GM18520 (cell line): Measurements from ENCODE around the gene C9orf153.
A peak's percentile ranks its signal among the peaks of the same experiment; 100 is the strongest.
"Not testable (repeated sequence)": the region's sequence is repeated elsewhere in the genome, so short reads cannot be mapped to it uniquely, and the experiment has no call there.

ENCODE experiments used
- ATAC-seq: cut with Tn5 transposase; IDR thresholded peaks from one replicate; pipeline ENCODE4 v1.9.1; 2021; ENCODE audit not compliant: unreplicated experiment

C9orf153 gene

DNA sequence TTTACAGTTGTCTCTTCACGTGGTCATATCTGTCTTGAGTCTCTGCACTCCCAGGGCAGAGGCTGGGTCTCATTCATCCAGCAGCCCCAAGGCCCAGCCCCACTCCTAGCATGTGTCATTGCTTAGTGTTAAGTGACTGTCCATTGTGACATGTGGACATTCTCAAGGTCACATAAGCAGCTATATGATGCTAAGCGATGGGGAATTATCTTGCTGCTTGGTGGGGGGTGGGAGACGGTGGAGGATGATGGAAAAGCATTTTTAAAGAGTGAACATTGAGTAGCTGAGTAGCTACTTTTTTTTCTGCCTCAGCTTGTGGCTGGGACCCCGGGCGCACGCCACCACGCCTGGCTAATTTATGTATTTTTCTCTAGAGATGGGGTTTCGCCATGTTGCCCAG lies at the start of gene C9orf153:
Gene C9orf153 (minus strand): TSS at position 101 of the 400 bp plus-strand sequence. CDS start 30,054 bp downstream, outside the sequence.
- ATAC-seq = no peak

DNA sequence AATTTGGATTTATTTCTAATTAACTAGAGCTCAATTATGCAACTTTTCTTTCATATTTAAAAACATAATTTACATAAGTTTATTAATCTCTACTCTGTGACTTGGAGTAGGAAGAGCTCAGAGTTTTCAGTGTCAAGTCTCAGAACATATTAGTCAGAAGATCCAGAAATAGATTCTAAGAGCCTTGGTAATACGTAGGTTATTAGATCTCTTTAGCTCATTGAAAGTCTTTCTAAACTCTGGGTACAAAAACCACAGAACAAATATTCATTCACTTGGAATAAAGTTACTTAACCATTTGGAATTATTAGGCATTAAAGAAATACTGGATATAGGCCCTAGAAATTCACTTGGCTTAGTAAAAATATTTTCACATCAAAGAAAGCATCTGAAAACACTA lies 49.2 kb upstream of the C9orf153 start:
- ATAC-seq = no peak

DNA sequence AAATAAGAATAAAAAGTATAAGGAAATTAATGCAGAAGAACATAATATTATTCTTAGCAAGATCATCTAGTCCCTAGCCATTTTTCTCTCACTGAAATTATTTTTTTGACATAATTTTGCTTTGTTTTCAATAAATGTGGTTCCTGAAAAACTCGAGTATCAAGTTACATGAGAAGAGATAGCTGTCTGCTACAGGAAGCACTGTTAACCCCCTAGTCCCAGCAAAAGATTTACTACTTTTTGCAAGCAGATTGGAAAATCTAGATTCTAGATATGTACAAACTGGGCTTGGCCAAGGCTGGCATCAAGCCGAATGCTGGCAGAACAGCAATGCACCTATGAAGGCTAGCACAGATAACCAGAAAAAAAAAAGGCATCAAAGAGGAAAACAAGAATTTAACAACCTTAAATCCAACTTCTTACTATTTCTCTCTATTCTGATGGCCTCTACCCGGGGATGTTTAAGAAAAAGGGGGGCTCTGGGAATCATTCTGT lies 44.8 kb upstream of the C9orf153 start:
- no peak for ATAC-seq

DNA sequence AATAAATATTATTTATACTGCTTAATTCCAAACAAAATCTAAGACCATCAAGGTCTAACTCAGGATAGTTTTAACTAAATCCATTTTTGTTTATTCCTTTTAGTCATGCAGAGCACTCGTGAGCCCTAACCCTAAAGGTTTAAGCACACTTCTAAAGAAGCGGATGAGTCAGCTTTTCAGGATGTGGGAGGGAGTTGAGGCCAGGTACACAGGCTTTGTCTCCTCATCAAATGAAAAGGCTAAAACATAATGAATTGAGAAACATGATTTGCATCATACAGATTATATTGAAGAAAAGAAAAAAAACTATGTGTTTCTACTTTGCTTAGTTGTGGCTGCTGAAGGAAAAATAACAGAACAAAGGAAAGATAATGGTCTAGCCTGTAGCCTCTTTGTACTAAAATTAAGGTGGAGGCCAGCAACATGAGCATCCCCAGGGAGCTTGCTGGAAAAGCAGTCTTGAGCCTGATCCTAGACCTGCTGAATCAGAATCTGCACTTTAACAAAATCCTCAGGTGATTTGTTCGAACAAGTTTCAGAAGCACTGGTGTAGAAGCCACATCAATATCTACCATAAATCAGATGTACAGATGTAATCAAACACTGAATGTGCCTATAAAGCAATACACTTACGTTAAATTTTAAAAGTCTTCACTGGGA lies 44.0 kb upstream of the C9orf153 start:
- ATAC-seq = no peak

DNA sequence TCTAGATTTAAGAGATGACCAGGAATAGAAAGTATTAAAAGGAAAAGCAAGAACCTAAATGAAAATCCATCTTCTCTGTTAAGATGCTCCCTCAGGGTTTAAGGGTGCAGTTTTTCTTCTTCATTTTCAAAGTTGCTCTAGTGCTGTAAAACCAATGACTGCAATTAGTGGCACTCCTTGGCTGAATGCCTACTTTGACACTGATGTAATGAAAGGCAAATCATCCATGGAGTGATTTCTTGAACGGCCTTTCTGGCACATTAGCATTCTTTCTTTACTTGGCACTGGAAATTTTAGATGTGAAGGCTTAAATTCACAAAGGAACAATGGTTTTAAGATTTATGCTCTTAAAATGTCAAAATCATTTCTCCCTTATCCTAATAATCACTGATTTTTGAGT lies 42.2 kb upstream of the C9orf153 start:
- ATAC-seq = no peak

DNA sequence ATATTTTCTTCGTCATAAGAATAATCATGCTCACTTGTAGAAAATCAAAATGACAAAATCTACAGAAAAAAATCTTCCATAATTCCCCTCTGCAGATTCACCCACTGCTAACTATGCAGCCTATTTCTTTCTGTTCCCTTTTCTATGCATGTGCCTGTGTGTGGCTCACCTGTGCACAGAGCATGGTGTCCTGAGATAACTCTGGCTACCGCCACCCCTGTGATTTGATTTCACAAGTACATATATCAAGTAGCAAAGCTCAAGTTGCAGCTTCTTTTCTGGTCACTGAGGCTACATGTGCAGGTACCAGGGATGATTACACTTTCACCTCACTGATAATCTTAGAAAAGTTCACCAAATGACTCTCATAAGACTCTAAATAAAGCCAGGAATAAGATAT lies 41.2 kb upstream of the C9orf153 start:
- no peak for ATAC-seq

DNA sequence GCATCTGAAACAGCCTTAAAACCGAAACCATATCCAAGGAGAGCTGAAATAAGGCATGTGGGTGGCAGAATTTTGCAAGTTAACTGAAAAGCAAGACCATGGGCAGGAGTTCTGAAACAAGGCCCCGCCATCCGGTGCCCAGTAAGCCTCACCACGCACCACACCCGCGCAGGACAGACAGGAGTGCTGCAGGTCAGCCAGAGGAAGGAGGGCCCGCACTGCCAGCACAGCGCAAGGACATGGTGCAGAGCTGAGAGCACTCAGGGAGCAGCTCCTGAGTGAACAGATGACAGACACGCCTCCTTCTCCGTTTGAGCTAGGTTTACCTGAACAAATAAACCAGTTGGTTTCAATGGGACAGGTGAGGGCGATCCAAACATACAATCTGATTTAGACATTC lies 39.4 kb upstream of the C9orf153 start:
- ATAC-seq = no peak

DNA sequence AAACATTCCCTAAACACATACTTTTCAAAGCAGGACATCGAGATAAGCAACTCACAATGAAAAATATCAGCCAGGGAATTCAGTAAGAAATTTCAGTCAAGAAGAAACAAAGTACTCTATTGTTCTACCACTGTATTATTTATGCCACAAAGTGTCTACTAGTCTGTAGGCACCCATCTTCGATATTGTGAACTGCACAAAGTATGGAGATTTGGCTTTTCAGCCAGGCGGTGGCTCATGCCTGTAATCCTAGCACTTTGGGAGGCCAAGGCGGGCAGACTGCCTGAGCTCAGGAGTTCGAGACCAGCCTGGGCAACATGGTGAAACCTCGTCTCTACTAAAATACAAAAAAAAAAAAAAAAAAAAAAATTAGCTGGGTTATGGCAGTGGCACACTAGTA lies 30.9 kb upstream of the C9orf153 start:
- ATAC-seq = not testable (repeated sequence)

DNA sequence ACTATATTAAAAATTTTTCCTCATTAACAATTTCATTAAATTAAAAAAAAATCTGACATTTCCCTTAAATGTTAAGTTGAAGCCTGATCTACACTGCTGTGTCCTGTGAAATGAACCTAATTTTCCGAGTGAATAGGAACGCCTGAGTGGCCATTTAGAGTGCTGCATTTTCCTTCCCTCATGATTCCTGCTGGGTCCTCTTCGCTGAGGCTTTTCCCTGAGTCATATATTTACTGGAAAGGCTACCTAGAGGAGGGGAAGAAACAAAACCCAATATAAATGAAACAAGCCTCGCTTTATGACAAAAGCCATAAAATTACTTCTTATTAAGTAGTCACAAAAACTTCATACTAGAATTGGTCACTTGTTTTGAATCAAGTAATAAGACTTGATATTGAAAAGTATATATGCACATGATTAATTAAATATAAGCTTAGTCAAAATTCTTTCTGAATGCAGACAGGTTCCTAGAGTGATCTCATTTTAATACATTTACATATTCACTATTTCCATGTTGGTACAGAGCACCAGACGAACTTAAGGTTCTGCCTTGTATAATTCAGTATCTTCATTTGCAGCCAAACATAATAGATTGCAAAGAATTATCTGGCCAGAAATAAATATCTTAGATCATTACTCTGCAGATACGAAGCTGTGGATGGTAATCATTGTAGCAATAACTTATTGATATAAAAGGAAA lies 29.2 kb upstream of the C9orf153 start:
- no peak for ATAC-seq

DNA sequence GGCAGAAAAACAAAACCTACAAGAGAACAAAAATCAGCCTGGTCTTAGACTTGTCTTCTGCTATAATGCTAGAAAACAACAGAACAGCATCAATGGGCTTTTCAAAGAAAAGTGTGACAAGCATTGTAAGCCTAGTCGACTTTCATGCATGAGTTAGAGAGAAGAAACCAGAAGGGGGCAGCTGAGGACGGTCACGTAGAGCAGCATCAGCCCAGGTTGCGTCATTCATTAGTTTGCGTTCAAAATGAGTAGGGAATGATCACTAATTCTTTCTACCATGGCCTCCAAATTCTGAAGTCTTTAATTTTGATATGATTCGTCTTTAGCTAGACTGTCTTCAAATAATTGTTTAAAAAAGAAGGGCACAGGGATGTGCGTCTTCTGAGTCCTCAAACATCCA lies 27.6 kb upstream of the C9orf153 start:
- no peak for ATAC-seq

DNA sequence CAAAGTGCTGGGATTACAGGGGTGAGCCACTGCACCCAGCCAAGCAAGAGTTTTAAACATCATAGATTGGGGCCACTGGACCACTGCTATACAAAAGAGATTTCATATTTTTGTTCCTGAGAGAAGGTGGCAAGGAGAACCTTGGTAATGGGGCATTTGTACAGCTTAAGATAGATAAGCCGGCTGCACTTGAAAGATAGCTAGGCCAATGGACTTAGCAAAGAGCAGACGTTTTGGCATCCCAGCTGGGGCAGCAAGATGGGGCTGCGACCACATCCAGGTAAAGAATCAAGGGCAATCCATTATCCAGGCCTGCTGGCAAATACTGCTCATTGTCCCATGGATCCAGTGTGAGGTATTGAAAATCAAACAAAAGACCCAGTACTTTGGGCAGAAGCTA lies 26.8 kb upstream of the C9orf153 start:
- no peak for ATAC-seq

DNA sequence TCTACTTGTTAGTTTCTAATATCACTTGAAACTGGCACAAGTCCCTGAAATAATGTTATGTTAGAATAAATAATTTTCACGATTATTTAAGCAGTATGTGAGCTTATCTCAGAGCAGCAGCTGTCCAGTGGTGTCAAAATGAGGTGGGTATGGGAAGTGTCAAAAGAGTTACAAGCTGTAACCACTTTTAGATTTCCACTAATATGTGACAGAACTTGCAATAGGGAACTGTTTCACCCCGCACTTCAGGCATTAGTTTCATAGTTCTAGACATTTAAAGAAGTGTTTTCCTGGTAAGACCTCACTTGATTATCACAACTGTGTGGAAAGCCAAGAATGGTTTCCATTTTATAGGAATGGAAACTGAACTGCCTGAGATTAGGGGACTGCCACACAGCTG lies 25.8 kb upstream of the C9orf153 start:
- no peak for ATAC-seq

DNA sequence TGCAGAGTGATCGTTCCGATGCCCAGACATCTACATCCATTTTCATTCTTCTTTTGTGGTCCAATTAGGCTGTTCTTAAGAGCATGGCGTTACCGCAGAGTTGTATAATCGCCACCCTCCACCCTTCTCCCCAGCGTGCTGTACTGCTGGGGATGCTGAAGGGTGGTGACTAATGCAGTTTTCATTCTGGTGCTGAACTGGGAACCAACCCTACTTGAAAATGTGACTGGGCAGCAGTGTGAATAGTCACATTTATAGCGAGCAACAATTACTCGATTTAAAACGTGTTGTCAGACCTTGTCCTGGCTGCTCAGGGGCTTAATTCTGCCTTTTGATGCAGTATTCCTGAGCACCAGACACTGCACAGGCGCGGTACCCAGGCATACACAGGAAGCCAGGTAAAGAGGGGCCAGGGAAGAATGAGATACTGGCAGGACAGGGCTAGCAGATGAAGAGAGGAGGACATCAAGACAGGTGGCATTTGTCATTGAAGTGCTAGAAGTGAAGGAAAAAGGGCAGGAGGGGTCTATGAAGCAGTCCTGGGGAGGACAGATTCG lies 23.6 kb upstream of the C9orf153 start:
- no peak for ATAC-seq

DNA sequence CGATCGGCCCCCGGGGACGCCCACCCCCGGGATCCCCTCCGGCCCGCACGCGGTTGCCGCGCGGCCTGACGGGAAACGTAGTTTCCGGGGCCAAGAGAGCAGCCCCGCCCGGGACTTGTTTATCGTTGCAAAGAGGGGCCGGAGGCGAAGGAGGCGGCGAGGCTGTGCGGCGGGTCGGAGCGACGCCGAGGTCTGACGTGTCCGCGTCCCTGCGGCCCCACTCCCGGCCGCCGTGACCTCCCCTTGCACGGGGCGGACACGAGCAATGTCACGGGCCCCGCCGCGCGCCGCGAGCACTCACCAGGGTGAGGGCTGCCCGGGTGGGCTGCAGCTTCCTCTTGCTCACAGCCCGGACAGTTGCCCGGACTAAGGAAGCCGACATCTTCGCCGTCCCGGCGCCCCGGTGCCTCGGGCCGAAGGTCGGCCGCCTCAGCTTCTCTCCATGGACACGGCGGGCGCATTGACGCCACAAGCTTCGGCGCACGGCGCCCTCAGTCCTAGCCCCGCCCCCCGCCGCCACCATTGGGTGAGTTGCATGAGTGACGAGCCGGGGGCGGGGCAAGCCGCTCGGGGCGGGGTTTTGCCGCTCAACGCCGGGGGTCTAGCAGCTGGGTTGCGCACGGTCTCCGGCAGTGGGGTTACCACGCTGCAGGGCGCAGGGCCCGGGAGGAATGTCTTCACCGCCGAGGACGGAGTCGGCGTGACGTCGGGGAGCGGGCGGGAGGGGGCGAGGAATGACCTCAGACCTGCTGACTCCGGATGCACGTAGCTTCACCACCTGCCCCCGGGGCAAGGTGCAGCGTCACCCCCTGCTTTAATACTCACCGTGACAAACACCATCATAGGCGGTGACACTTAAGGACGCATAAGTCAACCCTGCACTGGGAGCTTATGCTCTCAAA lies 22.9 kb upstream of the C9orf153 start, which contains the start of gene ISCA1:
Gene ISCA1 (minus strand): TSS at position 462 of the 902 bp plus-strand sequence. CDS start 80 bp downstream, at position 382.
- ATAC-seq = peak; percentile 52

DNA sequence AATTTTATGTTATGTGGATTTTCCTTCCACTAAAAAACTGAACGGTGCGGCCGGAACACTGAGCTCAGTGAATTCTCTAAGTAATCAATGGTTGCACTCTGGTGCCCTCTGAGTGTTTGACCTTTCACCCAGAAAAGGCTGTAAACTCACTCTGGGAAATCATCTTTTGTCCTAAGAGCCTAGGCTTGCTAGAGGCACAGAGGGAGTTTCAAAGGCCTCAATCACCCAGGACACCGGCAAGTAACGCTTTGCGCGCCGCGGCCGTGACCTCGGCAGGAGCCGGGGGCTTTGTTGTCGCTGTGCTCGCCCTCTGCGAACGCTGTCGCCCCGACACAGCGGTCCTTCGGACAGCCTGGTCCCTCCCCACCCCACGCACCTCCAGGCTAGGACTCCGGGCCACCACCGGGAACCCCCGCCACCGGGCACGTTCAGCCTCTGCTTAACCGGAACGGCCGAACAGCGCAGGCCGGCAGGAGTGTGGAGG lies 22.2 kb upstream of the C9orf153 start:
- ATAC-seq = no peak

DNA sequence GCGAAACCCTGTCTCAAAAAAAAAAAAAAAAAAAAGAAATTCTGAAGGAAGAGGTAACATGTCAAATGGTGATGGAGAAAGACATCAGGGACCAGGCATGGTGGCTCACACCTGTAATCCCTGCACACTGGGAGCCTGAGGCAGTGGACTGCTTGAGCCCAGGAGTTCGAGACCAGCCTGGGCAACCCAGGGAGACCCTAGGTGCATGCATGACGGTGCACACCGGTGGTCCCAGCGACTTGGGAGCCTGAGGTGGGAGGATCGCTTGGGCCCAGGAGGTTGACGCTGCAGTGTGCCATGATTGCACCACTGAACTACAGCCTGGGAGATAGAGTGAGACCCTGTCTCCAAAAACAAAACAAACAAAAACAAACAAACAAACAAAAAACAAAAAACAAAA lies 21.1 kb upstream of the C9orf153 start:
- ATAC-seq = no peak

DNA sequence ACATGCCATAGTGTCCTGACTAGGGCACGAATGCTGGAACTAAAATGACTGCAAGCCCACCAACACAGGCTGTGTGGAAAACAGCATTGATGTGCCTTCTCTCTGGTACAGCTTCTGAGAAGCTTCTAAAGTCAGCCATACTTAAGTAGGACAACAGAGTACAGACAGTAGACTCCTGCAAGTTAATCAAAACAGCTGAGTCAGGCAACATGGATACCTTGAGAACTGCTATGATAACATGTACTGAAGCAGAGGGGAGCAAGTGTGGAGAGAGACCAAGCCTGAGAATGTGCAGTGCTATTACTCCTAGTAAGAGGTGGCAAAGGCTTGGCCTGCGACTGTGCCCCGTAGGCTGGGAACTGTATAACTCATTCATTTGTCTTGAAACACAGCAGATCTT lies 20.4 kb upstream of the C9orf153 start:
- ATAC-seq = no peak

DNA sequence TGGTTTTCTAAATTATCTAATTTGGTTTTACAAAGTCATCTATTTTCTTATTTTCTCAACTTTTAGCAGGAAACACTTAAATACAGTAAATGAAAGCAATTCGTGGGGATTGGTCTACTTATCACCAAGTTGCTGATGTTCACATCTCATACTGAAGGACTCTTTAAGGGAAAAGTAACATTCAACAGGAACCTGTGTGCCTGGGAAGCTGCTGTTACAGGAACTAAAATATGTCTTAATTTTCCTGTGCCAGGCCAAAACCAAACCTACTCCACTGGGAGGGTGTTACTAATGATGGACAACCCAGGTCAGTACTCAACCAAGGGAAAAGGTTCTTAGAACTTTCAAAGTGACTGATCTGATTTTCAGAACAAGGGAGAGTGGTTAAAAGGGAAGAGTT lies 17.6 kb upstream of the C9orf153 start:
- no peak for ATAC-seq

DNA sequence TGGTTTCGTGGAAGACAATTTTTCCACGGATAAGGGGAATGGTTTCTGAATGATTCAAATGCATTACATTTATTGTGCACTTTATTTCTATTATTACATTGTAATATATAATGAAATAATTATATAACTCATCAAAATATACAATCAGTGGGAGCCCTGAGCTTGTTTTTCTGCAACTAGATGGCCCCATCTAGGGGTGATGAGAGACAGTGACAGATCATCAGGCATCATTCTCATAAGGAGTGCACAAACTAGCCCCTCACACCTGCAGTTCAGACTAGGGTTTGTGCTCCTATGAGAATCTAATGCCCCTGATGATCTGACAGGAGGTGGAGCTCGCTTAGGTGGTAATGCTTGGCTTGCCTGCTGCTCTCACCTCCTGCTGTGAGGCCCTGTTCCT lies 16.5 kb upstream of the C9orf153 start:
- ATAC-seq = no peak

DNA sequence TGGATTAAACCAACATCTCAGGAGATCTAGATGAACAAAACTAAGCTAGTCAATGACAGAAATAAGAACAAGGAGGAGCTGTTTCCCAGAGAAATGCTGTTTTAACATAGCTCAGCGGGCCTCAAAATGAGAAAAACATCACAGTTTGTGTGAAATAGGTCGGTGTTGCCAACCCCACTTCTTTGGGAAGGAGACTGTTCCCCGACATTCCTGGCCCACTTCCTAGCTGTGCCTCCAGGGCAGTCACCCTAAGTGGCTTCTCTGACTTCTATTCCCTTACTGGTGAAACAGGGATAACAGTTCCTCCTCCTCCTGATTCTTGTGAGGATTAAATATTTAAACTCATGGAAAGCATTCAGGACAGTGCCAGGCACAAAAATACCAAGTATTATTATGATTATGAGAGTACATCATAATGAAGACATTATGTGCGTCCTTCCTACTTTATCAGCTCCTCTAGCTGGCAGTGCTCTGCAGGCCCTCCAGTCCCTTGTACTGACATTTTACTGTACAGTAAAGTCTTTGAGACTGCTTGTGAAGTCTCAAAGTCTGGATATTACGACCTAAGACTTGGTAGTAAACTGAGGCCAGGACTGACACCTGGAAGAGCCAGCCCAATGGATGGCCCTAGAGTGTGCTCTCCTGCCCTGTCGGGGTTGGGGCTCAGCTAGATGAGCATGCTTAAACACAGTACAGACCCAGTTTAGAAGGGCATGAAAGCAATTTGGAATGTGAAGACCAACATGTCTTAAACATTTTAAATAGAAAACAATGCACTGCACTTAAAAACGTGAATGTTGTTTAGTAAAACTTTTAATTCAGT lies 15.6 kb upstream of the C9orf153 start:
- no peak for ATAC-seq
